Fibroblast of lung (primary cell): ENCODE data around the gene ST6GALNAC5.

Experiments used
- EZH2 ChIP-seq: IDR thresholded peaks from 2 replicates; pipeline ENCODE4 v1.5.1; 2012; ENCODE audit warnings: low read length, control low read depth, mild to moderate bottlenecking; ENCODE audit errors: missing control alignments
- TF ChIP-seq, protein P1 (sequence below), 2 donors: IDR thresholded peaks in 1 of 2; conservative IDR thresholded peaks in 1 of 2; 1 replicate in 1 of 2; 2 replicates in 1 of 2; pipeline ENCODE4 v1.5.1; 2011 to 2012; ENCODE audit warnings: low read length in 2 of 2, control low read depth in 1 of 2, inconsistent platforms in 1 of 2, low read depth in 1 of 2, mild to moderate bottlenecking in 1 of 2

DNA sequence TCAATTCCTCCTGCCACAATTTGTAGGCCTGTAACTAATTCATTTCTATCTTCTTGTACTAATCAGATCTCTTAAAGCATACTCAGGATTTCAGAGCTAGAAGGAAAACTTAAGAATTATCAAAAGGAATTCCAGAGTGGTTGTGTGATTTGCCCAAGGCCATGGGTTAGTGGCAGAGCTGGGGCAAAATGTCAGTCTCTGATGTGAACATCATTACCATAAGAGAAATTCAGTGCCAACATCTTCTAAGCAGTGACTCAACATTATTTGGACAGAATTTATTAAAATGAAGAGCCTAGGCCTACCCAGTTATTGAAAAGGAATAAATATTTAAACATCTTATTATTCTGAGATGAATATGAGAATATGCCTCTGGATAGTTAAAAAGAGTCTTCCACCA lies 14.5 kb downstream of the ST6GALNAC5 start:
- TF ChIP-seq EZH2: no peak
- TF ChIP-seq, protein P1, sequence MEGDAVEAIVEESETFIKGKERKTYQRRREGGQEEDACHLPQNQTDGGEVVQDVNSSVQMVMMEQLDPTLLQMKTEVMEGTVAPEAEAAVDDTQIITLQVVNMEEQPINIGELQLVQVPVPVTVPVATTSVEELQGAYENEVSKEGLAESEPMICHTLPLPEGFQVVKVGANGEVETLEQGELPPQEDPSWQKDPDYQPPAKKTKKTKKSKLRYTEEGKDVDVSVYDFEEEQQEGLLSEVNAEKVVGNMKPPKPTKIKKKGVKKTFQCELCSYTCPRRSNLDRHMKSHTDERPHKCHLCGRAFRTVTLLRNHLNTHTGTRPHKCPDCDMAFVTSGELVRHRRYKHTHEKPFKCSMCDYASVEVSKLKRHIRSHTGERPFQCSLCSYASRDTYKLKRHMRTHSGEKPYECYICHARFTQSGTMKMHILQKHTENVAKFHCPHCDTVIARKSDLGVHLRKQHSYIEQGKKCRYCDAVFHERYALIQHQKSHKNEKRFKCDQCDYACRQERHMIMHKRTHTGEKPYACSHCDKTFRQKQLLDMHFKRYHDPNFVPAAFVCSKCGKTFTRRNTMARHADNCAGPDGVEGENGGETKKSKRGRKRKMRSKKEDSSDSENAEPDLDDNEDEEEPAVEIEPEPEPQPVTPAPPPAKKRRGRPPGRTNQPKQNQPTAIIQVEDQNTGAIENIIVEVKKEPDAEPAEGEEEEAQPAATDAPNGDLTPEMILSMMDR (conservative IDR thresholded peaks at IDR 0.05 in 1 of 2, IDR thresholded peaks at IDR 0.05 in 1 of 2; ENCODE audit: low read depth in 1 of 2, low read length in 2 of 2): no peak
